Measurements from ENCODE around the gene RCOR2. TPM values are rescaled to one million over a fixed set of nuclear protein-coding genes. Genes with fewer than 3 reads are reported as not detected.

The RCOR2 gene
- total and polyA plus RNA-seq, 2 experiments from 2014 or later, result 5.5 to 66.9 TPM

GRCh38 chr11:63913866-63914830 lies 2.8 kb downstream of the RCOR2 start (continued):
- TF ChIP-seq STAT1 (IDR thresholded peaks at IDR 0.05; ENCODE audit: unreplicated experiment) (no peak), CREB1 (CRISPR knock-in tag; IDR thresholded peaks at IDR 0.05; ENCODE audit: low read depth) (no peak), JUNB (IDR thresholded peaks at IDR 0.05; ENCODE audit: unreplicated experiment) (no peak), POLR2AphosphoS5 (IDR thresholded peaks at IDR 0.05; ENCODE audit: low read depth) (no peak)
- TF ChIP-seq, protein P1, sequence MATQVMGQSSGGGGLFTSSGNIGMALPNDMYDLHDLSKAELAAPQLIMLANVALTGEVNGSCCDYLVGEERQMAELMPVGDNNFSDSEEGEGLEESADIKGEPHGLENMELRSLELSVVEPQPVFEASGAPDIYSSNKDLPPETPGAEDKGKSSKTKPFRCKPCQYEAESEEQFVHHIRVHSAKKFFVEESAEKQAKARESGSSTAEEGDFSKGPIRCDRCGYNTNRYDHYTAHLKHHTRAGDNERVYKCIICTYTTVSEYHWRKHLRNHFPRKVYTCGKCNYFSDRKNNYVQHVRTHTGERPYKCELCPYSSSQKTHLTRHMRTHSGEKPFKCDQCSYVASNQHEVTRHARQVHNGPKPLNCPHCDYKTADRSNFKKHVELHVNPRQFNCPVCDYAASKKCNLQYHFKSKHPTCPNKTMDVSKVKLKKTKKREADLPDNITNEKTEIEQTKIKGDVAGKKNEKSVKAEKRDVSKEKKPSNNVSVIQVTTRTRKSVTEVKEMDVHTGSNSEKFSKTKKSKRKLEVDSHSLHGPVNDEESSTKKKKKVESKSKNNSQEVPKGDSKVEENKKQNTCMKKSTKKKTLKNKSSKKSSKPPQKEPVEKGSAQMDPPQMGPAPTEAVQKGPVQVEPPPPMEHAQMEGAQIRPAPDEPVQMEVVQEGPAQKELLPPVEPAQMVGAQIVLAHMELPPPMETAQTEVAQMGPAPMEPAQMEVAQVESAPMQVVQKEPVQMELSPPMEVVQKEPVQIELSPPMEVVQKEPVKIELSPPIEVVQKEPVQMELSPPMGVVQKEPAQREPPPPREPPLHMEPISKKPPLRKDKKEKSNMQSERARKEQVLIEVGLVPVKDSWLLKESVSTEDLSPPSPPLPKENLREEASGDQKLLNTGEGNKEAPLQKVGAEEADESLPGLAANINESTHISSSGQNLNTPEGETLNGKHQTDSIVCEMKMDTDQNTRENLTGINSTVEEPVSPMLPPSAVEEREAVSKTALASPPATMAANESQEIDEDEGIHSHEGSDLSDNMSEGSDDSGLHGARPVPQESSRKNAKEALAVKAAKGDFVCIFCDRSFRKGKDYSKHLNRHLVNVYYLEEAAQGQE (IDR thresholded peaks at IDR 0.05; ENCODE audit: unreplicated experiment), result no peak
- TF ChIP-seq, protein P2, sequence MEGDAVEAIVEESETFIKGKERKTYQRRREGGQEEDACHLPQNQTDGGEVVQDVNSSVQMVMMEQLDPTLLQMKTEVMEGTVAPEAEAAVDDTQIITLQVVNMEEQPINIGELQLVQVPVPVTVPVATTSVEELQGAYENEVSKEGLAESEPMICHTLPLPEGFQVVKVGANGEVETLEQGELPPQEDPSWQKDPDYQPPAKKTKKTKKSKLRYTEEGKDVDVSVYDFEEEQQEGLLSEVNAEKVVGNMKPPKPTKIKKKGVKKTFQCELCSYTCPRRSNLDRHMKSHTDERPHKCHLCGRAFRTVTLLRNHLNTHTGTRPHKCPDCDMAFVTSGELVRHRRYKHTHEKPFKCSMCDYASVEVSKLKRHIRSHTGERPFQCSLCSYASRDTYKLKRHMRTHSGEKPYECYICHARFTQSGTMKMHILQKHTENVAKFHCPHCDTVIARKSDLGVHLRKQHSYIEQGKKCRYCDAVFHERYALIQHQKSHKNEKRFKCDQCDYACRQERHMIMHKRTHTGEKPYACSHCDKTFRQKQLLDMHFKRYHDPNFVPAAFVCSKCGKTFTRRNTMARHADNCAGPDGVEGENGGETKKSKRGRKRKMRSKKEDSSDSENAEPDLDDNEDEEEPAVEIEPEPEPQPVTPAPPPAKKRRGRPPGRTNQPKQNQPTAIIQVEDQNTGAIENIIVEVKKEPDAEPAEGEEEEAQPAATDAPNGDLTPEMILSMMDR (conservative IDR thresholded peaks at IDR 0.05; ENCODE audit: low read depth in 2 of 2), result no peak

DNA sequence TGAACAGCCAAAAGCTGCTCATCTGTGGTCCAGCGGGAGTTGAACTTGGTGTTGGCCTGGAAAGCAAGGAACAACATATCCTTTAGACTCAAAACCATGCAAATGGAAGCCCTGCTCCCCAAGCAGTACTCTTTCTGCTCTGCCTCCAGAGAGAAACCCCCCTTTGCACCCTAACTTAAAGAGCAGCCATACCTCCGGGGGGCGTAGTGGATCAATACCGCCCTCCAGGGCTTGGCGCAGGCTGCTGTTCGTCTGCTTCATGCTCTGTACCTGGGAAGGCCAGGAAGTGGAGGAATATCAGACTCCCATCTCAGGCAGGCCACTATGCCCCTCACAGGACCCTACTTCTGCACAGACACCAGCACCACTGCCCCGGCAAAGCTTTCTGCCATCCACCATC lies 4.3 kb downstream of the RCOR2 start:
- no peak overlapping the region for H3K4me2 ChIP-seq
- H3F3A ChIP-seq (replicated peaks; ENCODE audit: low read depth), result peaks cover 36% of the 10 kb centered on the region
- peaks cover 42% of the 10 kb centered on the region for H3K4me1 ChIP-seq (ENCODE audit: insufficient read depth)
- Mint-ChIP-seq H3K9me3 (no peaks in the 10 kb centered on the region; the same call in 2 of the 3 replicates), H3K4me1 (peaks cover 44% of the 10 kb centered on the region), H3K4me3 (peak overlapping the region; percentile 37; the same call in 1 of the 3 replicates), H3K27ac (peak overlapping the region; percentile 80), H3K27me3 (ENCODE audit: insufficient read depth, low read depth, poor library complexity) (peaks cover 24% of the 10 kb centered on the region), H3K36me3 (ENCODE audit: low read depth) (peaks cover 33% of the 10 kb centered on the region)
- H2AFZ ChIP-seq, result no peak overlapping the region
- no peak for TF ChIP-seq EZH2phosphoT487 (IDR thresholded peaks at IDR 0.05; ENCODE audit: unreplicated experiment)
- TF ChIP-seq, protein P1 (IDR thresholded peaks at IDR 0.05; ENCODE audit: unreplicated experiment), result no peak
- TF ChIP-seq, protein P2 (conservative IDR thresholded peaks at IDR 0.05; ENCODE audit: low read depth in 2 of 2), result peak; percentile 36 to 64
- H3K4me3 ChIP-seq, result no peak overlapping the region
- H4K20me1 ChIP-seq (replicated peaks; ENCODE audit: insufficient read depth), result peaks cover 7% of the 10 kb centered on the region; the same call in 1 of the 2 replicates
- H3K27ac ChIP-seq (ENCODE audit: low read depth), result peak overlapping the region; percentile 75; the same call in 1 of the 2 replicates
- peaks cover 8% of the 10 kb centered on the region; the same call in 1 of the 2 replicates for H3K36me3 ChIP-seq (ENCODE audit: insufficient read depth)
- peaks cover 16% of the 10 kb centered on the region for H3K79me2 ChIP-seq (replicated peaks; ENCODE audit: insufficient read depth)
- no peaks in the 10 kb centered on the region for H3K9me2 ChIP-seq (ENCODE audit: insufficient read depth)
- ATAC-seq (no peak), DNase-seq (ENCODE audit: low spot score) (peak; percentile 38)
- no peaks in the 10 kb centered on the region for H3K27me3 ChIP-seq (ENCODE audit: insufficient read depth)

Measured in GM23338 (cell line).